ENCODE results near the gene DCBLD1.

DNA sequence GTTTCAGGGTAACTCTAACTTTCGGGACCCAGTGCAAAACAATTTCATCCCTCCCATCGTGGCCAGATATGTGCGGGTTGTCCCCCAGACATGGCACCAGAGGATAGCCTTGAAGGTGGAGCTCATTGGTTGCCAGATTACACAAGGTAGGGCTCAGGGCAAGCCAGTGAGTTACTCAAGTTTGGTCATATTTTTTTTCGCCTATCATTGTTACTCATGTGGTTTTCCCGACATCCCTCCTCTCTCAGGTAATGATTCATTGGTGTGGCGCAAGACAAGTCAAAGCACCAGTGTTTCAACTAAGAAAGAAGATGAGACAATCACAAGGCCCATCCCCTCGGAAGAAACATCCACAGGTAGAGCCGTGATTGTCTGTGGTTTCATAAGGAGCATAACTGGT is 58.2 kb downstream of the DCBLD1 start:
- TF ChIP-seq POLR2A (IDR thresholded peaks at IDR 0.05) = no peak
- no peak for TF ChIP-seq CTCF (IDR thresholded peaks at IDR 0.05)

Measured in heart left ventricle (tissue), 13 donors.